NT2/D1 (cell line): Measurements from ENCODE around the gene GAL3ST1.
"Not testable (repeated sequence)": the region's sequence is repeated elsewhere in the genome, so short reads cannot be mapped to it uniquely, and the experiment has no call there.

Experiments
- DNase-seq: peaks from one replicate; pipeline ENCODE4 v3.0.0-alpha.2; 2011; ENCODE audit warnings: low read depth, low spot score
- H3K27me3 ChIP-seq: 2 replicates; pipeline ENCODE4 v1.6.0; 2011; ENCODE audit warnings: mild to moderate bottlenecking; ENCODE audit not compliant: insufficient read length, insufficient read depth
- H3K36me3 ChIP-seq: 2 replicates; pipeline ENCODE4 v1.6.1; 2011; ENCODE audit warnings: mild to moderate bottlenecking, low read length, mixed read lengths; ENCODE audit not compliant: insufficient read depth, insufficient read length
- H3K4me1 ChIP-seq: 2 replicates; pipeline ENCODE4 v1.5.1; 2011; ENCODE audit not compliant: insufficient read depth, insufficient read length
- H3K4me3 ChIP-seq: 2 replicates; pipeline ENCODE4 v1.5.1; 2011; ENCODE audit warnings: low read depth; ENCODE audit not compliant: insufficient read length
- H3K9ac ChIP-seq: 2 replicates; pipeline ENCODE4 v1.6.0; 2011; ENCODE audit warnings: low read depth; ENCODE audit not compliant: insufficient read length
- H3K9me3 ChIP-seq: 2 replicates; pipeline ENCODE4 v1.5.1; 2011; ENCODE audit warnings: mild to moderate bottlenecking, low read length; ENCODE audit not compliant: insufficient read depth
- SUZ12 ChIP-seq: IDR thresholded peaks from 2 replicates; pipeline ENCODE4 v1.6.1; 2011; ENCODE audit not compliant: insufficient read length, insufficient read depth; ENCODE audit errors: extremely low read depth
- YY1 ChIP-seq: IDR thresholded peaks from 2 replicates; pipeline ENCODE4 v1.6.1; 2011; ENCODE audit not compliant: insufficient read length, insufficient read depth
- ZNF274 ChIP-seq: IDR thresholded peaks from 2 replicates; pipeline ENCODE4 v1.6.1; 2011; ENCODE audit warnings: mild to moderate bottlenecking, low read depth, low read length

Gene GAL3ST1

GRCh38 chr22:30556388-30556787, 18.1 kb downstream of the GAL3ST1 start:
- Histone ChIP-seq H3K36me3 (no peaks in the 10 kb centered on the region), H3K4me1 (peaks cover 7% of the 10 kb centered on the region), H3K9me3 (no peaks in the 10 kb centered on the region), H3K9ac (no peak overlapping the region), H3K27me3 (no peaks in the 10 kb centered on the region), H3K4me3 (no peak overlapping the region)
- TF ChIP-seq SUZ12 (no peak), YY1 (no peak), ZNF274 (no peak)
- DNase-seq, result no peak

GRCh38 chr22:30555282-30556210, 18.9 kb downstream of the GAL3ST1 start:
- TF ChIP-seq SUZ12 (no peak), YY1 (no peak)
- no peak overlapping the region for H3K4me3 ChIP-seq
- DNase-seq, result no peak
- H3K9me3 ChIP-seq, result no peaks in the 10 kb centered on the region
- no peak overlapping the region for H3K9ac ChIP-seq
- no peaks in the 10 kb centered on the region for H3K36me3 ChIP-seq
- H3K27me3 ChIP-seq, result no peaks in the 10 kb centered on the region
- peaks cover 4% of the 10 kb centered on the region for H3K4me1 ChIP-seq

GRCh38 chr22:30553971-30554370, 20.5 kb downstream of the GAL3ST1 start:
- Histone ChIP-seq H3K36me3 (no peaks in the 10 kb centered on the region), H3K4me1 (no peaks in the 10 kb centered on the region), H3K27me3 (no peaks in the 10 kb centered on the region), H3K4me3 (no peak overlapping the region), H3K9me3 (no peaks in the 10 kb centered on the region), H3K9ac (no peak overlapping the region)
- TF ChIP-seq YY1 (no peak), ZNF274 (no peak), SUZ12 (no peak)
- DNase-seq, result no peak

- TF ChIP-seq YY1 (no peak), SUZ12 (no peak), ZNF274 (no peak)
- no peak for DNase-seq
- H3K4me3 ChIP-seq, result no peak overlapping the region
These were observed 21.7 kb downstream of the GAL3ST1 start for GRCh38 chr22:30552719-30553118.

GRCh38 chr22:30551813-30552212, 22.7 kb downstream of the GAL3ST1 start:
- H3K9me3 ChIP-seq, DNase-seq, H3K27me3 ChIP-seq, H3K36me3 ChIP-seq, H3K9ac ChIP-seq, H3K4me1 ChIP-seq, H3K4me3 ChIP-seq: not testable (repeated sequence)

More at GRCh38 chr22:30552719-30553118, 21.7 kb downstream of the GAL3ST1 start:
- H3K27me3 ChIP-seq, result no peaks in the 10 kb centered on the region
- no peak overlapping the region for H3K9ac ChIP-seq
- no peaks in the 10 kb centered on the region for H3K36me3 ChIP-seq
- no peaks in the 10 kb centered on the region for H3K9me3 ChIP-seq
- H3K4me1 ChIP-seq, result peaks cover 2% of the 10 kb centered on the region

GRCh38 chr22:30547188-30547587, 27.3 kb downstream of the GAL3ST1 start:
- Histone ChIP-seq H3K4me3 (no peak overlapping the region), H3K4me1 (peaks cover 3% of the 10 kb centered on the region), H3K9ac (no peak overlapping the region), H3K9me3 (no peaks in the 10 kb centered on the region), H3K36me3 (no peaks in the 10 kb centered on the region), H3K27me3 (peaks cover 18% of the 10 kb centered on the region)
- TF ChIP-seq YY1 (no peak), ZNF274 (no peak), SUZ12 (no peak)
- no peak for DNase-seq

GRCh38 chr22:30546616-30547015, 27.8 kb downstream of the GAL3ST1 start, which contains the start of gene SEC14L6:
Gene SEC14L6 (minus strand): TSS chr22:30546741. CDS start chr22:30546682, 59 bp downstream.
- no peak for TF ChIP-seq SUZ12
- no peak for TF ChIP-seq ZNF274
- TF ChIP-seq YY1, result no peak
- Histone ChIP-seq H3K4me1 (peaks cover 3% of the 10 kb centered on the region), H3K36me3 (no peaks in the 10 kb centered on the region), H3K4me3 (no peak within 1 kb of the TSS), H3K9ac (no peak within 1 kb of the TSS), H3K9me3 (no peaks in the 10 kb centered on the region), H3K27me3 (peaks cover 23% of the 10 kb centered on the region)
- no peak for DNase-seq
